DMS79 treated with DMSO at 0.1 percent for 48 hours (cell line): ENCODE results near the gene SLX9.
"Not testable (repeated sequence)": the region's sequence is repeated elsewhere in the genome, so short reads cannot be mapped to it uniquely, and the experiment has no call there.

Experiments used
- DNase-seq: peaks from one replicate; lab custom pipeline; 2025; lab: John Stamatoyannopoulos, UW

Gene SLX9

GRCh38 chr21:44916965-44917364 is 22.9 kb upstream of the SLX9 start:
- DNase-seq: peak; percentile 36

- no peak for DNase-seq
These were observed 22.3 kb upstream of the SLX9 start for GRCh38 chr21:44917446-44918106.

GRCh38 chr21:44918107-44918470 is 21.7 kb upstream of the SLX9 start:
- no peak for DNase-seq

- DNase-seq: no peak
These were observed 21.2 kb upstream of the SLX9 start for GRCh38 chr21:44918581-44919033.

GRCh38 chr21:44919111-44919912 is 20.5 kb upstream of the SLX9 start:
- no peak for DNase-seq

GRCh38 chr21:44919913-44920693 is 19.7 kb upstream of the SLX9 start:
- DNase-seq: no peak

GRCh38 chr21:44920694-44921604 is 18.9 kb upstream of the SLX9 start, which contains the start of gene ITGB2:
Gene ITGB2, minus strand, starts transcription at chr21:44920899. Its CDS starts 10,117 bp downstream, at chr21:44910782.
- no peak for DNase-seq

GRCh38 chr21:44921928-44922327 is 17.9 kb upstream of the SLX9 start:
- no peak for DNase-seq

- no peak for DNase-seq
These were observed 16.2 kb upstream of the SLX9 start for GRCh38 chr21:44923480-44924084.

- no peak for DNase-seq
These were observed 15.0 kb upstream of the SLX9 start for GRCh38 chr21:44924606-44925377.

- no peak for DNase-seq
These were observed 14.5 kb upstream of the SLX9 start for GRCh38 chr21:44925378-44925755.

GRCh38 chr21:44926331-44927101 is 13.3 kb upstream of the SLX9 start:
- DNase-seq: no peak

- DNase-seq: no peak
These were observed 12.6 kb upstream of the SLX9 start for GRCh38 chr21:44927259-44927586.

- no peak for DNase-seq
These were observed 12.0 kb upstream of the SLX9 start for GRCh38 chr21:44927587-44928461.

- not testable (repeated sequence) for DNase-seq
These were observed 11.2 kb upstream of the SLX9 start for GRCh38 chr21:44928500-44929241.

GRCh38 chr21:44929242-44929798 is 10.5 kb upstream of the SLX9 start:
- no peak for DNase-seq

GRCh38 chr21:44929799-44930542 is 9.9 kb upstream of the SLX9 start:
- DNase-seq: no peak
